Spinal cord (tissue), 10 donors: ENCODE data around the gene MUC5B. TPM values are rescaled to one million over a fixed set of nuclear protein-coding genes. Genes with fewer than 3 reads are reported as not detected.
A peak's percentile ranks its signal among the peaks of the same experiment; 100 is the strongest.

Experiments used
- DNase-seq, 6 donors: peaks; one replicate each; pipeline versions ENCODE4 v3.0.0 to v3.0.0-alpha.2; 2013 to 2015; ENCODE audit warnings: low spot score in 6 of 6, low read depth in 4 of 6
- H3K27ac ChIP-seq: one replicate; pipeline ENCODE4 v1.5.1; 2013; ENCODE audit warnings: low read depth, low read length, control low read depth
- H3K27me3 ChIP-seq: one replicate; pipeline ENCODE4 v1.6.1; 2013; ENCODE audit warnings: low read length; ENCODE audit not compliant: control insufficient read depth, insufficient read depth
- H3K36me3 ChIP-seq: one replicate; pipeline ENCODE4 v1.6.1; 2013; ENCODE audit warnings: low read length; ENCODE audit not compliant: control insufficient read depth, insufficient read depth
- H3K4me1 ChIP-seq: one replicate; pipeline ENCODE4 v1.6.1; 2013; ENCODE audit warnings: low read length; ENCODE audit not compliant: control insufficient read depth, insufficient read depth
- H3K4me3 ChIP-seq: one replicate; pipeline ENCODE4 v1.5.1; 2013; ENCODE audit warnings: low read depth, low read length, control low read depth
- H3K9me3 ChIP-seq: one replicate; pipeline ENCODE4 v1.6.1; 2013; ENCODE audit warnings: low read length; ENCODE audit not compliant: control insufficient read depth, insufficient read depth
- WGBS: methylation state at CpG from one replicate; pipeline ENCODE4 v1.1.5; 2013; ENCODE audit warnings: missing lambda C conversion rate; ENCODE audit not compliant: insufficient coverage; 5-methylcytosine and 5-hydroxymethylcytosine counted together
- polyA plus RNA-seq, 2 donors: library from polyadenylated mRNA; unstranded; fragments of 120-200 nt; gene quantifications; one replicate each; pipeline ENCODE4 v1.2.1, GENCODE V29; 2013; ENCODE audit not compliant: insufficient read length in 2 of 2
- small RNA-seq: library from RNA; depleted of rRNA; stranded (forward); fragments of <200 nt; gene quantifications from one replicate; pipeline ENCODE3, GENCODE V24; 2014; ENCODE audit warnings: low replicate concordance
- total RNA-seq, 2 donors: library from RNA; depleted of rRNA in 1 of 2; stranded (reverse); fragments of 120-200 nt in 1 of 2; fragments of >200 nt in 1 of 2; gene quantifications; one replicate each; pipeline versions ENCODE4 v1.2.3 to v1.2.4, GENCODE V29; 2013 to 2014
- donor health status: healthy.

MUC5B gene
- total and polyA plus RNA-seq, 4 donors, result 0.17 to 0.44 (median 0.21) TPM; not detected in 1

GRCh38 chr11:1307163-1307870 is 84.5 kb downstream of the MUC5B start:
- Histone ChIP-seq H3K4me3 (no peak overlapping the region), H3K27ac (no peak overlapping the region), H3K4me1 (peaks cover 71% of the 10 kb centered on the region), H3K27me3 (no peaks in the 10 kb centered on the region), H3K36me3 (peaks cover 43% of the 10 kb centered on the region), H3K9me3 (no peaks in the 10 kb centered on the region)
- DNase-seq, result no peak
- 93% methylated on average over 20 of the region's 21 CpGs for WGBS

GRCh38 chr11:1307998-1308742 is 85.3 kb downstream of the MUC5B start:
- 79% methylated on average over 20 of the region's 21 CpGs for WGBS
- H3K4me1 ChIP-seq, result peaks cover 63% of the 10 kb centered on the region
- no peak for DNase-seq
- no peaks in the 10 kb centered on the region for H3K9me3 ChIP-seq
- H3K27me3 ChIP-seq, result no peaks in the 10 kb centered on the region
- peaks cover 37% of the 10 kb centered on the region for H3K36me3 ChIP-seq
- peak overlapping the region; percentile 67 for H3K4me3 ChIP-seq
- H3K27ac ChIP-seq, result no peak overlapping the region

GRCh38 chr11:1308743-1309497 is 86.1 kb downstream of the MUC5B start:
- peaks cover 33% of the 10 kb centered on the region for H3K36me3 ChIP-seq
- no peaks in the 10 kb centered on the region for H3K9me3 ChIP-seq
- no peaks in the 10 kb centered on the region for H3K27me3 ChIP-seq
- H3K4me3 ChIP-seq, result peak overlapping the region; percentile 67
- peaks cover 55% of the 10 kb centered on the region for H3K4me1 ChIP-seq
- WGBS, result 4% methylated on average over 58 of the region's 58 CpGs
- peak overlapping the region; percentile 33 for H3K27ac ChIP-seq
- DNase-seq, result peak in 1 of 6 donors; percentile 19

GRCh38 chr11:1309498-1310317 is 86.8 kb downstream of the MUC5B start, which contains the start of gene TOLLIP:
Gene TOLLIP (minus strand): TSS chr11:1309632. CDS start chr11:1309498, 134 bp downstream.
- WGBS, result 1% methylated on average over 97 of the region's 97 CpGs
- peaks cover 28% of the 10 kb centered on the region for H3K36me3 ChIP-seq
- H3K27me3 ChIP-seq, result no peaks in the 10 kb centered on the region
- no peaks in the 10 kb centered on the region for H3K9me3 ChIP-seq
- peak; percentile 83 to 99 (median 93) for DNase-seq
- H3K27ac ChIP-seq, result peak within 1 kb of the TSS; percentile 88
- peaks cover 49% of the 10 kb centered on the region for H3K4me1 ChIP-seq
- H3K4me3 ChIP-seq, result peak within 1 kb of the TSS; percentile 67

GRCh38 chr11:1310318-1310687 is 87.4 kb downstream of the MUC5B start:
- peaks cover 25% of the 10 kb centered on the region for H3K36me3 ChIP-seq
- peak overlapping the region; percentile 88 for H3K27ac ChIP-seq
- DNase-seq, result no peak
- H3K4me1 ChIP-seq, result peaks cover 45% of the 10 kb centered on the region
- WGBS, result 77% methylated on average over 18 of the region's 18 CpGs
- H3K4me3 ChIP-seq, result peak overlapping the region; percentile 63
- no peaks in the 10 kb centered on the region for H3K27me3 ChIP-seq
- no peaks in the 10 kb centered on the region for H3K9me3 ChIP-seq

GRCh38 chr11:1310772-1311468 is 88.1 kb downstream of the MUC5B start:
- H3K4me1 ChIP-seq, result peaks cover 39% of the 10 kb centered on the region
- no peaks in the 10 kb centered on the region for H3K9me3 ChIP-seq
- 62% methylated on average over 8 of the region's 15 CpGs for WGBS
- no peak overlapping the region for H3K4me3 ChIP-seq
- H3K36me3 ChIP-seq, result peaks cover 19% of the 10 kb centered on the region
- DNase-seq, result no peak
- no peak overlapping the region for H3K27ac ChIP-seq
- H3K27me3 ChIP-seq, result no peaks in the 10 kb centered on the region

Small RNA genes within 50 kb of the gene (small RNA-seq; reads per million reads assigned to genes)
- gene MIR6744, result not detected

Other genes with a start within 250 kb of the MUC5B start
- gene MUC6, start 186.3 kb upstream of the MUC5B start, total RNA-seq, result not detected
- gene MUC6, start 186.3 kb upstream of the MUC5B start, polyA plus RNA-seq, result 1 to 10 TPM; 1.3 to 2.2 TPM
- not detected for gene MUC2, start 148.2 kb upstream of the MUC5B start, total RNA-seq
- not detected for gene MUC2, start 148.2 kb upstream of the MUC5B start, polyA plus RNA-seq
- not detected for gene MUC5AC, start 65.1 kb upstream of the MUC5B start, total RNA-seq
- gene MUC5AC, start 65.1 kb upstream of the MUC5B start, polyA plus RNA-seq, result under 1 TPM in 1 of 2 donors, not detected in 1; 0.02 TPM
- gene TOLLIP, start 86.6 kb downstream of the MUC5B start, total RNA-seq, result 10 to 100 TPM; 29.0 to 31.6 TPM
- 10 to 100 TPM; 69.9 to 83.4 TPM for gene TOLLIP, start 86.6 kb downstream of the MUC5B start, polyA plus RNA-seq
- gene BRSK2, start 166.9 kb downstream of the MUC5B start, total RNA-seq, result 10 to 100 TPM; 14.1 to 18.7 TPM
- gene BRSK2, start 166.9 kb downstream of the MUC5B start, polyA plus RNA-seq, result 100 to 1,000 TPM in 1 of 2 donors, 10 to 100 TPM in 1; 95.0 to 106 TPM